A673 (cell line): ENCODE results near the gene IPPK. TPM values are rescaled to one million over a fixed set of nuclear protein-coding genes. Genes with fewer than 3 reads are reported as not detected.

ENCODE experiments used
- BruUV-seq: library from RNA; stranded (reverse); fragments of 400-500 nt; replicated peaks from 2 replicates; lab custom pipeline; 2021; lab: Mats Ljungman, UMichigan
- CTCF ChIA-PET: fragments of 300-600 bp; sonication (Branson Sonifier 250); formaldehyde crosslinking; loops from one replicate; lab custom pipeline; 2022; ENCODE audit warnings: antibody characterized with exemption; lab: Charles Lee
- POLR2A ChIA-PET: fragments of 300-600 bp; sonication (Branson Sonifier 250); formaldehyde crosslinking; loops from one replicate; lab custom pipeline; 2022; ENCODE audit warnings: antibody characterized with exemption; ENCODE audit not compliant: low non-redundant PET; lab: Charles Lee
- DNase-seq: peaks from one replicate; pipeline ENCODE4 v3.0.0-alpha.2; 2015; ENCODE audit warnings: low spot score
- H3K27ac ChIP-seq: fragments of 200-600 bp; sonication (generic); 2 replicates; pipeline ENCODE4 v1.5.1; 2016; ENCODE audit warnings: mixed run types, low read depth, mild to moderate bottlenecking, mixed read lengths, antibody characterized with exemption, low read length; ENCODE audit not compliant: poor library complexity, severe bottlenecking
- H3K27me3 ChIP-seq: fragments of 200-600 bp; sonication (generic); replicated peaks from 2 replicates; pipeline ENCODE4 v1.6.1; 2017; ENCODE audit warnings: mixed run types, low read depth, mild to moderate bottlenecking, mixed read lengths, antibody characterized with exemption, low read length; ENCODE audit not compliant: insufficient read depth, poor library complexity
- H3K36me3 ChIP-seq: fragments of 200-600 bp; sonication (generic); 2 replicates; pipeline ENCODE4 v1.6.1; 2016; ENCODE audit warnings: mixed run types, mild to moderate bottlenecking, mixed read lengths, antibody characterized with exemption, low read length; ENCODE audit not compliant: insufficient read depth, poor library complexity, severe bottlenecking
- H3K4me1 ChIP-seq: fragments of 200-600 bp; sonication (generic); 2 replicates; pipeline ENCODE4 v1.6.1; 2017; ENCODE audit warnings: mixed run types, mild to moderate bottlenecking, mixed read lengths, antibody characterized with exemption, low read length; ENCODE audit not compliant: insufficient read depth, poor library complexity, severe bottlenecking
- H3K4me3 ChIP-seq: fragments of 200-600 bp; sonication (generic); 2 replicates; pipeline ENCODE4 v1.5.1; 2016; ENCODE audit warnings: low read depth, mixed run types, mild to moderate bottlenecking, mixed read lengths, low read length; ENCODE audit not compliant: poor library complexity, severe bottlenecking
- H3K9me3 ChIP-seq: fragments of 200-600 bp; sonication (generic); 2 replicates; pipeline ENCODE4 v1.6.1; 2016; ENCODE audit warnings: mixed run types, low read depth, mild to moderate bottlenecking, mixed read lengths, antibody characterized with exemption, low read length; ENCODE audit not compliant: poor library complexity, severe bottlenecking
- CTCF ChIP-seq: fragments of 300-800, 200-600 bp; sonication (generic); conservative IDR thresholded peaks from 2 replicates; pipeline ENCODE4 v1.5.1; 2017; ENCODE audit warnings: low read depth, mild to moderate bottlenecking, antibody characterized with exemption, low read length, moderate library complexity, mixed read lengths
- EZH2 ChIP-seq: fragments of 200-600 bp; sonication (generic); IDR thresholded peaks from 2 replicates; pipeline ENCODE4 v1.6.1; 2017; ENCODE audit warnings: borderline replicate concordance, low read depth, mild to moderate bottlenecking, mixed read lengths, antibody characterized with exemption, low read length; ENCODE audit not compliant: poor library complexity, severe bottlenecking
- intact Hi-C: fragments of 100-400 bp; cut with micrococcal nuclease; formaldehyde crosslinking; loops from one replicate; pipeline ENCODE4 v1.10.0; 2022; ENCODE audit not compliant: unreplicated experiment
- total RNA-seq: library from RNA; stranded (reverse); gene quantifications from 2 replicates; pipeline ENCODE4 v1.2.3, GENCODE V29; 2021

Gene IPPK
- total RNA-seq, 1 experiment from 2014 or later: 14.0 TPM

GRCh38 chr9:92637886-92638620 is 31.9 kb downstream of the IPPK start:
- Histone ChIP-seq H3K27ac (no peak overlapping the region), H3K27me3 (no peaks in the 10 kb centered on the region), H3K36me3 (peaks cover 34% of the 10 kb centered on the region), H3K4me1 (no peaks in the 10 kb centered on the region), H3K9me3 (no peaks in the 10 kb centered on the region), H3K4me3 (no peak overlapping the region)
- no peak for TF ChIP-seq CTCF
- TF ChIP-seq EZH2: no peak
- ChIA-PET POLR2A (no interaction called here), CTCF (no interaction called here)
- DNase-seq: no peak
- intact Hi-C loops: no loop called here
- no TSS peak for BruUV-seq

DNA sequence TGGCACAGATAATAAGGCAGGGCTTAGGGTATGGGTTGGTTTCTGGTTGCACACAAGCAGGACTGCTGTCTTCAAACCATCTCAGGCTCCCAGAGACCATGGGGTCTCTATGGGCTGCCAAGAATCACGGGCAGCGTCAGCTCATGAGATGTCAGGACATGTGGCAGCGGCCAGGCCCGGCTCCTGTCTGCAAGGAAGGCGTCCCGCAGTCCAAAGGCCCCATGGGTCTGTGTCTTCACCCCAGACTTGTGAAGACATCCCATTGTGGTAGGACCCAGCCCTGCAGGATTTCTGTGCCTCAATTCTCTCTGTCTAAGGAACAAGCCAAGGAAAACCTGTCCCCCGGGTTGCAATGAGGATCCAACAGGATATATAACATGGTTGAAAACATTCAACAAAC is 32.6 kb downstream of the IPPK start:
- Histone ChIP-seq H3K4me3 (no peak overlapping the region), H3K4me1 (no peaks in the 10 kb centered on the region), H3K36me3 (peaks cover 31% of the 10 kb centered on the region), H3K9me3 (no peaks in the 10 kb centered on the region), H3K27ac (no peak overlapping the region), H3K27me3 (no peaks in the 10 kb centered on the region)
- no peak for TF ChIP-seq CTCF
- TF ChIP-seq EZH2: no peak
- BruUV-seq: no TSS peak
- ChIA-PET POLR2A (no interaction called here), CTCF (no interaction called here)
- no peak for DNase-seq
- intact Hi-C loops: no loop called here

DNA sequence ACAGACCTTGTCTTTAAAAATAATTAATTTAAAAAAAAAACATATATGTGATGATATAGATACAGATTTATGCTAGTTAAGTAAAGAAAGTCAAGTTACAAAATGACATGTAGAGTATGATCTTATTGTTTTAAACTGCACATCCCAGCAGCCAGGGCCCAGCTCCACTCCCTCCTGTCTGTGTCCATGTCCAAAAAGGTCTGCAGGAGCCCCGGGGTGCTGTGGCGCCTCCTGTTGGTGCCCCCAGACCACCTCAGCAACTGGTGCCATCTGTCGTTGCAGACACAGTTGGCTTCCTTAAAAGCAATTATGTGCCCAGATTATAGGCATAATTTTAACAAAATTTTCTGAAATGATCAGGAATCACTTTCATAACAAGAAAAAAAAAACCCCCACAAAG is 33.3 kb downstream of the IPPK start:
- CTCF ChIA-PET: no interaction called here
- no TSS peak for BruUV-seq
- Histone ChIP-seq H3K9me3 (no peaks in the 10 kb centered on the region), H3K4me3 (no peak overlapping the region), H3K27me3 (no peaks in the 10 kb centered on the region), H3K36me3 (peaks cover 38% of the 10 kb centered on the region), H3K4me1 (no peaks in the 10 kb centered on the region), H3K27ac (no peak overlapping the region)
- DNase-seq: no peak
- intact Hi-C loops: no loop called here
- POLR2A ChIA-PET: no interaction called here
- TF ChIP-seq CTCF (no peak), EZH2 (no peak)
